PC-3 (cell line): ENCODE measurements around the gene EAF2. TPM values are rescaled to one million over a fixed set of nuclear protein-coding genes. Genes with fewer than 3 reads are reported as not detected.

Source experiments
- ATAC-seq: fragments of 200-7000 bp; cut with Tn5 transposase; 2 replicates; pipeline ENCODE4 v1.9.1; 2020; ENCODE audit warnings: mild to moderate bottlenecking, moderate library complexity
- Bru-seq: library from RNA; stranded (reverse); fragments of 400-500 nt; gene quantifications from one replicate; lab custom pipeline; 2021; lab: Mats Ljungman, UMichigan
- BruChase-seq, 2 experiments: library from RNA; stranded (reverse); fragments of 400-500 nt; gene quantifications; one replicate each; lab custom pipeline; 2021; lab: Mats Ljungman, UMichigan
- BruUV-seq: library from RNA; stranded (reverse); fragments of 400-500 nt; replicated peaks from 2 replicates; lab custom pipeline; 2021; lab: Mats Ljungman, UMichigan
- CTCF ChIA-PET: fragments of 300-600 bp; sonication (Branson Sonifier 250); formaldehyde crosslinking; loops from one replicate; lab custom pipeline; 2022; ENCODE audit warnings: antibody characterized with exemption; lab: Charles Lee
- POLR2A ChIA-PET: fragments of 300-600 bp; sonication (Branson Sonifier 250); formaldehyde crosslinking; loops from one replicate; lab custom pipeline; 2022; ENCODE audit warnings: antibody characterized with exemption; ENCODE audit not compliant: unreplicated experiment; lab: Charles Lee
- DNase-seq: peaks from one replicate; pipeline ENCODE4 v3.0.0-alpha.2; 2015
- H2AFZ ChIP-seq: fragments of 300-600 bp; sonication (generic); 2 replicates; pipeline ENCODE4 v1.6.0; 2016; ENCODE audit warnings: antibody characterized with exemption, low read length
- H3F3A ChIP-seq: fragments of 300-600 bp; sonication (generic); one replicate; pipeline ENCODE4 v1.6.0; 2017; ENCODE audit warnings: antibody characterized with exemption, low read length, control low read depth, mild to moderate bottlenecking; ENCODE audit not compliant: unreplicated experiment
- H3K27ac ChIP-seq: fragments of 300-600 bp; sonication (generic); 2 replicates; pipeline ENCODE4 v1.5.1; 2016; ENCODE audit warnings: mild to moderate bottlenecking, low read length
- H3K27me3 ChIP-seq: fragments of 300-600 bp; sonication (generic); 2 replicates; pipeline ENCODE4 v1.6.1; 2016; ENCODE audit warnings: low read length, mixed read lengths
- H3K36me3 ChIP-seq: fragments of 300-600 bp; sonication (generic); 2 replicates; pipeline ENCODE4 v1.6.1; 2016; ENCODE audit warnings: low read depth, mixed run types, low read length, mixed read lengths
- H3K4me1 ChIP-seq: fragments of 300-600 bp; sonication (generic); 2 replicates; pipeline ENCODE4 v1.5.1; 2016; ENCODE audit warnings: low read length; ENCODE audit not compliant: insufficient read depth
- H3K4me2 ChIP-seq: fragments of 300-600 bp; sonication (generic); 2 replicates; pipeline ENCODE4 v1.6.0; 2016; ENCODE audit warnings: low read length
- H3K4me3 ChIP-seq: fragments of 300-600 bp; sonication (generic); 2 replicates; pipeline ENCODE4 v1.5.1; 2016; ENCODE audit warnings: mild to moderate bottlenecking, low read length, mixed read lengths
- H3K79me2 ChIP-seq: fragments of 300-600 bp; sonication (generic); 2 replicates; pipeline ENCODE4 v1.6.1; 2017; ENCODE audit warnings: low read length, mixed read lengths
- H3K9ac ChIP-seq: fragments of 300-600 bp; sonication (generic); 2 replicates; pipeline ENCODE4 v1.6.0; 2016; ENCODE audit warnings: mild to moderate bottlenecking, low read length
- H3K9me2 ChIP-seq: fragments of 300-600 bp; sonication (generic); replicated peaks from 2 replicates; pipeline ENCODE4 v1.6.1; 2016; ENCODE audit warnings: mixed run types, low read length, mixed read lengths
- H3K9me3 ChIP-seq: fragments of 300-600 bp; sonication (generic); 2 replicates; pipeline ENCODE4 v1.6.1; 2016; ENCODE audit warnings: low read length, mixed read lengths
- H4K20me1 ChIP-seq: fragments of 300-600 bp; sonication (generic); 2 replicates; pipeline ENCODE4 v1.6.1; 2016; ENCODE audit warnings: low read length, mixed read lengths
- EZH2 ChIP-seq: fragments of 300-600 bp; sonication (generic); IDR thresholded peaks from one replicate; pipeline ENCODE4 v1.6.1; 2017; ENCODE audit warnings: antibody characterized with exemption, mild to moderate bottlenecking, low read length; ENCODE audit not compliant: unreplicated experiment
- EZH2phosphoT487 ChIP-seq: fragments of 300-600 bp; sonication (generic); IDR thresholded peaks from 2 replicates; pipeline ENCODE4 v1.6.1; 2018; ENCODE audit warnings: mild to moderate bottlenecking, antibody characterized with exemption, low read length, borderline replicate concordance
- intact Hi-C: fragments of 100-400 bp; cut with micrococcal nuclease; formaldehyde crosslinking; loops from 2 replicates; pipeline ENCODE4 v1.9.0; 2023
- long read RNA-seq: library from polyadenylated mRNA; unstranded; transcript quantifications from one replicate; pipeline ENCODE4 v2.0.0, GENCODE V29; 2021; ENCODE audit not compliant: unreplicated experiment
- total RNA-seq: library from RNA; depleted of rRNA; stranded (reverse); fragments of >200 nt; gene quantifications from 2 replicates; pipeline ENCODE4 v1.2.3, GENCODE V29; 2014; rRNA removed
- TF ChIP-seq, protein P1 (sequence below): fragments of 300-600 bp; sonication (generic); conservative IDR thresholded peaks from 2 replicates; pipeline ENCODE4 v1.5.1; 2017; ENCODE audit warnings: antibody characterized with exemption, low read depth, mild to moderate bottlenecking, low read length

The EAF2 gene
- total RNA-seq = 2.8 and 8.6 TPM in 2 replicates
- Bru-seq, nascent RNA = percentile 42 among the genes with signal in this experiment
- BruChase-seq, experiment 1, labeled RNA remaining after a 6-hour chase = percentile 39 among the genes with signal in this experiment
- percentile 41 among the genes with signal in this experiment for BruChase-seq, experiment 2, labeled RNA remaining after a 2-hour chase
- long read RNA-seq, partial matches to known transcripts = 1 of 4 reads
- long read RNA-seq, other reads (novel, unspliced or antisense) = 0 of 4 reads

DNA sequence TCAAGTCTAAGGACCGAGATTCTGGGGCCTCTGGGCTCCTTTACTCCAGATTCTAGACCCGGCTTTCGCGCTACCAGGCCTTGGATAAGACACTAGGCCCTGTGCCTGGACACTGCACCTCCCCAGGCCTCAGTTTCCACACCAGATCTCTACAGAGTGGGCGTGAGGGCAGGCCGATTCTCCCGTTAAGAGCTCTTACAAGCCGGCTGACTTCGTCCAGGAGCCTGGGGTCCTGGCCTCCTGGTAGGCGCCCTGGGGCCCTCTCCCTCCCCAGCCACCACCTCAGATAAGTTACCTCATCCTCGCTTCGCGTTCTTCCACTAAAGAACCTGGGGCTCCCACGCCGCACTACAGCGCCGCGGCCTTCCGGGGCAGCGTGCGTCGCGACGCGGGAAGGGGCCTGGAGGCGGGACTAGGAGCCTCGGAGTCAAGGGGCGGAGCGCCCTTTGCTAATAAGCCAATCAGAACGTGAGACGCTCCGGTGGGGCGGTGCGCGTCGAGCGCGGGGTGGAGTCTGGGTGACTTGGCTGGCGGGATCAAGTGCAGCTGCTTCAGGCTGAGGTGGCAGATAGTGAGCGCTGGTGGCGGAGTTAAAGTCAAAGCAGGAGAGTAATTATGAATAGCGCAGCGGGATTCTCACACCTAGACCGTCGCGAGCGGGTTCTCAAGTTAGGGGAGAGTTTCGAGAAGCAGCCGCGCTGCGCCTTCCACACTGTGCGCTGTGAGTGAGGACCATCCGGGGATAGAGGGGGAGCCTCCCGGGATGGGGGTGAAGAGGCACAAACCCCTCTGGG, at the start of gene EAF2, which contains the start of gene IQCB1:
Gene EAF2 (plus strand): TSS at position 539 of the 794 bp plus-strand sequence. CDS start 77 bp downstream, at position 616.
Gene IQCB1 (minus strand): TSS at position 390 of the 794 bp plus-strand sequence. CDS start 6,100 bp downstream, outside the sequence.
- POLR2A ChIA-PET = no interaction called here

DNA sequence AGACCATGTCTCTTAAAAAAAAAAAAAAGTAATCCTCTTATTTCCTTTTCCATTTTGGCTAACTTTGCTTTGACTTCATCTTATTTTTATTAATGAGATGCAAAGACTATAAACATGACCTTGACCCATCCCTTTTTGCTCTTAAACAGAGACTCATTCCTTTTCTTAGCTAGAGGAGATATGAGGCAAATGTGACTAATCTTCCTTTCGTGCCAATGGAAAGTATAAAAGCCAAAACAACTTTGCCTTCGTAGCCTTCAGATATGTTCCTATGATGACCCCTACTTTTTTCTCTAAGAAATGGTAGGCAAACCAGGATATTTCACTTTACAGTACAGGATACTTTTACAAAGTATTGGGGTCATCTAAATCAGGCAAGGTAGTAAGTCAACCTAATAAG, 48.5 kb upstream of the EAF2 start:
- DNase-seq = no peak
- ChIA-PET POLR2A (no interaction called here), CTCF (interaction anchor here (0.7 kb wide), 1 partner anchor 350 kb away, joined by 4 read pairs; no protein-coding TSS in a partner anchor)
- H3K79me2 ChIP-seq = no peaks in the 10 kb centered on the region
- peak; percentile 68 for ATAC-seq
- H3F3A ChIP-seq = no peaks in the 10 kb centered on the region
- H3K9me3 ChIP-seq = no peaks in the 10 kb centered on the region
- H3K4me1 ChIP-seq = no peaks in the 10 kb centered on the region
- H3K27me3 ChIP-seq = no peaks in the 10 kb centered on the region
- intact Hi-C loops = no loop called here
- BruUV-seq = no TSS peak
- no peak overlapping the region for H3K27ac ChIP-seq
- H3K9ac ChIP-seq = no peak overlapping the region
- no peak overlapping the region for H2AFZ ChIP-seq
- no peak overlapping the region for H3K4me3 ChIP-seq
- H3K9me2 ChIP-seq = no peaks in the 10 kb centered on the region
- no peak overlapping the region for H3K4me2 ChIP-seq
- H3K36me3 ChIP-seq = peaks cover 48% of the 10 kb centered on the region
- no peaks in the 10 kb centered on the region for H4K20me1 ChIP-seq
- no peak for TF ChIP-seq EZH2phosphoT487
- no peak for TF ChIP-seq EZH2
- TF ChIP-seq, protein P1, sequence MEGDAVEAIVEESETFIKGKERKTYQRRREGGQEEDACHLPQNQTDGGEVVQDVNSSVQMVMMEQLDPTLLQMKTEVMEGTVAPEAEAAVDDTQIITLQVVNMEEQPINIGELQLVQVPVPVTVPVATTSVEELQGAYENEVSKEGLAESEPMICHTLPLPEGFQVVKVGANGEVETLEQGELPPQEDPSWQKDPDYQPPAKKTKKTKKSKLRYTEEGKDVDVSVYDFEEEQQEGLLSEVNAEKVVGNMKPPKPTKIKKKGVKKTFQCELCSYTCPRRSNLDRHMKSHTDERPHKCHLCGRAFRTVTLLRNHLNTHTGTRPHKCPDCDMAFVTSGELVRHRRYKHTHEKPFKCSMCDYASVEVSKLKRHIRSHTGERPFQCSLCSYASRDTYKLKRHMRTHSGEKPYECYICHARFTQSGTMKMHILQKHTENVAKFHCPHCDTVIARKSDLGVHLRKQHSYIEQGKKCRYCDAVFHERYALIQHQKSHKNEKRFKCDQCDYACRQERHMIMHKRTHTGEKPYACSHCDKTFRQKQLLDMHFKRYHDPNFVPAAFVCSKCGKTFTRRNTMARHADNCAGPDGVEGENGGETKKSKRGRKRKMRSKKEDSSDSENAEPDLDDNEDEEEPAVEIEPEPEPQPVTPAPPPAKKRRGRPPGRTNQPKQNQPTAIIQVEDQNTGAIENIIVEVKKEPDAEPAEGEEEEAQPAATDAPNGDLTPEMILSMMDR = no peak

More for the DNA sequence above, at the start of gene EAF2, which contains the start of gene IQCB1:
- H4K20me1 ChIP-seq = no peaks in the 10 kb centered on the region
- peaks cover 6% of the 10 kb centered on the region; the same call in 1 of the 2 replicates for H3K36me3 ChIP-seq
- ATAC-seq (peak; percentile 99), DNase-seq (peak; percentile 99)
- H3K4me1 ChIP-seq = peaks cover 16% of the 10 kb centered on the region
- peak within 1 kb of the TSS; percentile 99 for H2AFZ ChIP-seq
- H3K4me3 ChIP-seq = peak within 1 kb of the TSS; percentile 81
- no peaks in the 10 kb centered on the region for H3K27me3 ChIP-seq
- H3K4me2 ChIP-seq = peak within 1 kb of the TSS; percentile 95
- no peak within 1 kb of the TSS for H3K27ac ChIP-seq
- no peaks in the 10 kb centered on the region for H3K9me2 ChIP-seq
- TF ChIP-seq, protein P1 = no peak
- CTCF ChIA-PET = no interaction called here
- no peaks in the 10 kb centered on the region for H3K9me3 ChIP-seq
- no TSS peak for BruUV-seq
- peaks cover 24% of the 10 kb centered on the region for H3K79me2 ChIP-seq
- H3F3A ChIP-seq = no peaks in the 10 kb centered on the region
- intact Hi-C loops = loop anchor here (1.0 to 10.0 kb wide), 3 partner anchors 86 to 290 kb away; partner anchors contain the start of genes GOLGB1 and POLQ
- peak within 1 kb of the TSS; percentile 90 for H3K9ac ChIP-seq
